Nephron progenitor cell (in vitro differentiated cells): ENCODE data around the gene FUT1.
A peak's percentile ranks its signal among the peaks of the same experiment; 100 is the strongest.
"Not testable (repeated sequence)": the region's sequence is repeated elsewhere in the genome, so short reads cannot be mapped to it uniquely, and the experiment has no call there.

Experiments
- DNase-seq: peaks from one replicate; pipeline ENCODE4 v3.0.0; 2021
- H3K27ac Mint-ChIP-seq: 2 replicates; pipeline ENCODE4 v1.8.0; 2021; ENCODE audit warnings: mild to moderate bottlenecking, moderate library complexity, mixed read lengths
- H3K27me3 Mint-ChIP-seq: 2 replicates; pipeline ENCODE4 v1.8.0; 2021; ENCODE audit warnings: mild to moderate bottlenecking, low read depth, mixed read lengths; ENCODE audit not compliant: poor library complexity
- H3K36me3 Mint-ChIP-seq: 2 replicates; pipeline ENCODE4 v1.8.0; 2021; ENCODE audit warnings: low read depth, mixed read lengths
- H3K4me1 Mint-ChIP-seq: 2 replicates; pipeline ENCODE4 v1.8.0; 2021; ENCODE audit warnings: mixed read lengths
- H3K4me3 Mint-ChIP-seq: 2 replicates; pipeline ENCODE4 v1.8.0; 2021; ENCODE audit warnings: mild to moderate bottlenecking, moderate library complexity, mixed read lengths
- H3K9me3 Mint-ChIP-seq: 2 replicates; pipeline ENCODE4 v1.8.0; 2021; ENCODE audit warnings: mild to moderate bottlenecking, moderate library complexity, mixed read lengths
- CTCF ChIP-seq: fragments of 200-600 bp; sonication (generic); IDR thresholded peaks from 2 replicates; pipeline ENCODE4 v1.5.0; 2021; ENCODE audit warnings: antibody characterized with exemption

The FUT1 gene

GRCh38 chr19:48720613-48721296 lies 31.7 kb downstream of the FUT1 start:
- Mint-ChIP-seq H3K4me1 (peaks cover 59% of the 10 kb centered on the region), H3K4me3 (peak overlapping the region; percentile 99), H3K27ac (peak overlapping the region; percentile 99), H3K9me3 (no peaks in the 10 kb centered on the region), H3K36me3 (peaks cover 9% of the 10 kb centered on the region), H3K27me3 (peaks cover 3% of the 10 kb centered on the region)
- no peak for TF ChIP-seq CTCF
- peak; percentile 96 for DNase-seq

GRCh38 chr19:48720251-48720612 lies 32.2 kb downstream of the FUT1 start:
- TF ChIP-seq CTCF: no peak

GRCh38 chr19:48719263-48720171 lies 32.9 kb downstream of the FUT1 start, which contains the start of gene MAMSTR:
Gene MAMSTR (minus strand): TSS chr19:48719725. CDS start chr19:48719031, 694 bp downstream.
- TF ChIP-seq CTCF: no peak
- Mint-ChIP-seq H3K4me1 (peaks cover 60% of the 10 kb centered on the region), H3K9me3 (no peaks in the 10 kb centered on the region), H3K4me3 (peak within 1 kb of the TSS; percentile 99), H3K27me3 (peaks cover 6% of the 10 kb centered on the region), H3K36me3 (no peaks in the 10 kb centered on the region), H3K27ac (peak within 1 kb of the TSS; percentile 99)
- DNase-seq: no peak

More at GRCh38 chr19:48720251-48720612, 32.2 kb downstream of the FUT1 start:
- H3K36me3 Mint-ChIP-seq: peaks cover 4% of the 10 kb centered on the region
- peak overlapping the region; percentile 99 for H3K27ac Mint-ChIP-seq
- H3K4me1 Mint-ChIP-seq: peaks cover 60% of the 10 kb centered on the region
- peak overlapping the region; percentile 99 for H3K4me3 Mint-ChIP-seq
- H3K9me3 Mint-ChIP-seq: no peaks in the 10 kb centered on the region
- H3K27me3 Mint-ChIP-seq: peaks cover 3% of the 10 kb centered on the region
- DNase-seq: no peak

- H3K9me3 Mint-ChIP-seq: no peaks in the 10 kb centered on the region
- peak overlapping the region; percentile 63 for H3K27ac Mint-ChIP-seq
- H3K36me3 Mint-ChIP-seq: no peaks in the 10 kb centered on the region
- peaks cover 63% of the 10 kb centered on the region for H3K4me1 Mint-ChIP-seq
- peak overlapping the region; percentile 68 for H3K4me3 Mint-ChIP-seq
- DNase-seq: no peak
- TF ChIP-seq CTCF: no peak
- peaks cover 6% of the 10 kb centered on the region for H3K27me3 Mint-ChIP-seq
These were observed 33.7 kb downstream of the FUT1 start for GRCh38 chr19:48718711-48719231.

GRCh38 chr19:48718106-48718505 lies 34.3 kb downstream of the FUT1 start:
- not testable (repeated sequence) for H3K36me3 Mint-ChIP-seq, H3K9me3 Mint-ChIP-seq, H3K27me3 Mint-ChIP-seq, DNase-seq, H3K27ac Mint-ChIP-seq
- Mint-ChIP-seq H3K4me3 (peak overlapping the region; percentile 8), H3K4me1 (peaks cover 70% of the 10 kb centered on the region)
